ENCODE data around the gene KLF9.

- TF ChIP-seq TAF1 (IDR thresholded peaks at IDR 0.05; ENCODE audit: borderline replicate concordance, low read depth, low read length): no peak
- no peak for TF ChIP-seq POLR2A (IDR thresholded peaks at IDR 0.05; ENCODE audit: low read depth, low read length)
- no peak for TF ChIP-seq POLR2AphosphoS5 (IDR thresholded peaks at IDR 0.05; ENCODE audit: low read depth, low read length)
Observed at GRCh38 chr9:70363760-70364159, 50.7 kb downstream of the KLF9 start.

Measured in GM12892 (cell line).